Astrocyte (in vitro differentiated cells and primary cell): ENCODE results near the gene APBA3. TPM values are rescaled to one million over a fixed set of nuclear protein-coding genes. Genes with fewer than 3 reads are reported as not detected.

Experiments
- DNase-seq: peaks from one replicate; pipeline ENCODE4 v3.0.0-alpha.2; 2010; ENCODE audit warnings: low read depth
- FAIRE-seq: peaks from 2 replicates; lab custom pipeline; 2011; peaks lifted over from hg19 to GRCh38; lab: Jason Lieb, UNC
- H2AFZ ChIP-seq: 2 replicates; pipeline ENCODE4 v1.6.0; 2012; ENCODE audit warnings: low read depth, low read length, inconsistent platforms
- H3K27ac ChIP-seq: 2 replicates; pipeline ENCODE4 v1.5.1; 2011; ENCODE audit warnings: low read depth, low read length, inconsistent platforms
- H3K27me3 ChIP-seq: 2 replicates; pipeline ENCODE4 v1.6.0; 2011; ENCODE audit warnings: low read length, inconsistent platforms; ENCODE audit not compliant: insufficient read depth
- H3K36me3 ChIP-seq: 2 replicates; pipeline ENCODE4 v1.5.1; 2011; ENCODE audit warnings: low read length, inconsistent platforms; ENCODE audit not compliant: insufficient read depth
- H3K4me1 ChIP-seq: 2 replicates; pipeline ENCODE4 v1.5.1; 2011; ENCODE audit warnings: low read length, inconsistent platforms; ENCODE audit not compliant: insufficient read depth
- H3K4me2 ChIP-seq: 2 replicates; pipeline ENCODE4 v1.6.0; 2012; ENCODE audit warnings: low read length, inconsistent platforms
- H3K4me3 ChIP-seq: 2 replicates; pipeline ENCODE4 v1.5.1; 2011; ENCODE audit warnings: low read depth, mild to moderate bottlenecking, low read length, inconsistent platforms; ENCODE audit not compliant: insufficient read depth
- H3K79me2 ChIP-seq: 2 replicates; pipeline ENCODE4 v1.6.0; 2012; ENCODE audit warnings: mild to moderate bottlenecking, low read length, inconsistent platforms; ENCODE audit not compliant: insufficient read depth
- H3K9ac ChIP-seq: 2 replicates; pipeline ENCODE4 v1.6.0; 2012; ENCODE audit warnings: mild to moderate bottlenecking, low read length, inconsistent platforms
- H3K9me3 ChIP-seq: 2 replicates; pipeline ENCODE4 v1.5.1; 2012; ENCODE audit warnings: low read depth, mild to moderate bottlenecking, low read length, inconsistent platforms; ENCODE audit not compliant: insufficient read depth
- H4K20me1 ChIP-seq: 2 replicates; pipeline ENCODE4 v1.6.0; 2012; ENCODE audit warnings: low read length, inconsistent platforms; ENCODE audit not compliant: insufficient read depth
- H3K27ac Mint-ChIP-seq: one replicate; pipeline ENCODE4 v1.8.0; 2021; ENCODE audit warnings: mild to moderate bottlenecking, mixed read lengths; ENCODE audit not compliant: unreplicated experiment
- H3K27me3 Mint-ChIP-seq: one replicate; pipeline ENCODE4 v1.8.0; 2021; ENCODE audit warnings: low read depth, mixed read lengths; ENCODE audit not compliant: unreplicated experiment
- H3K36me3 Mint-ChIP-seq: one replicate; pipeline ENCODE4 v1.8.0; 2021; ENCODE audit warnings: low read depth, mixed read lengths; ENCODE audit not compliant: unreplicated experiment
- H3K4me1 Mint-ChIP-seq: one replicate; pipeline ENCODE4 v1.8.0; 2021; ENCODE audit warnings: low read depth, mixed read lengths; ENCODE audit not compliant: unreplicated experiment
- H3K4me3 Mint-ChIP-seq: one replicate; pipeline ENCODE4 v1.8.0; 2021; ENCODE audit warnings: mild to moderate bottlenecking, moderate library complexity, mixed read lengths; ENCODE audit not compliant: unreplicated experiment
- H3K9me3 Mint-ChIP-seq: one replicate; pipeline ENCODE4 v1.8.0; 2021; ENCODE audit warnings: mild to moderate bottlenecking, mixed read lengths; ENCODE audit not compliant: unreplicated experiment
- CTCF ChIP-seq: IDR thresholded peaks from 2 replicates; pipeline ENCODE4 v1.5.1; 2011; ENCODE audit warnings: low read depth, mild to moderate bottlenecking, inconsistent platforms, low read length, moderate library complexity; ENCODE audit not compliant: insufficient read depth
- EZH2 ChIP-seq: IDR thresholded peaks from 2 replicates; pipeline ENCODE4 v1.6.1; 2012; ENCODE audit warnings: mild to moderate bottlenecking, low read length, inconsistent platforms; ENCODE audit not compliant: insufficient read depth
- total RNA-seq: library from RNA; stranded (reverse); gene quantifications from 2 replicates; pipeline ENCODE4 v1.2.1, GENCODE V29; 2021

APBA3 gene
- total RNA-seq, 1 donor from 2014 or later = 16.5 TPM

DNA sequence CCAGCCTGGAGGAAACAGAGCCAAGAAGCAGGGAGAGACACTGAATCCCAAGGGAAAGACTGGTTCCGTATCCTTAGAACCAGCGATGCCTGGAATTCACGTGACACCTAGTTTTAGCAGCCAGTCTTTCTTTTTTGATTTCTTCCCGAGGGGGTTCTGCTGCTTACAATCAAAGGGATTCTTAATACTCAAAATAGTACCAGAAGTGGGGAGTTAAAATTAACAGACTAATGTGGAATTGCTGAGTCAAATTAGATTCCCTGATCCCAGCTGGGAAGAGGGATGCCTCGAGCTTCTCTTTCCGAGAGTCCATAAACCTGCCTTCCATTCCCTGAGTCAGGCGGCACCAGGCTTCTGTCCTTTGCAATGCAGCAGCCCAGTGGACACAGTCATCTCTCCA, 29.4 kb upstream of the APBA3 start:
- FAIRE-seq (no peak), DNase-seq (no peak)
- Mint-ChIP-seq H3K4me3 (no peak overlapping the region), H3K27me3 (peaks cover 36% of the 10 kb centered on the region), H3K4me1 (no peaks in the 10 kb centered on the region), H3K36me3 (no peaks in the 10 kb centered on the region), H3K9me3 (peaks cover 21% of the 10 kb centered on the region), H3K27ac (no peak overlapping the region)
- Histone ChIP-seq H3K27me3 (peaks cover 8% of the 10 kb centered on the region), H3K4me2 (no peak overlapping the region), H3K79me2 (no peaks in the 10 kb centered on the region), H3K27ac (no peak overlapping the region), H3K9ac (no peak overlapping the region), H2AFZ (no peak overlapping the region), H3K4me1 (no peaks in the 10 kb centered on the region), H3K9me3 (peaks cover 8% of the 10 kb centered on the region), H3K4me3 (no peak overlapping the region), H4K20me1 (no peaks in the 10 kb centered on the region), H3K36me3 (no peaks in the 10 kb centered on the region)
- TF ChIP-seq CTCF (no peak), EZH2 (no peak)

DNA sequence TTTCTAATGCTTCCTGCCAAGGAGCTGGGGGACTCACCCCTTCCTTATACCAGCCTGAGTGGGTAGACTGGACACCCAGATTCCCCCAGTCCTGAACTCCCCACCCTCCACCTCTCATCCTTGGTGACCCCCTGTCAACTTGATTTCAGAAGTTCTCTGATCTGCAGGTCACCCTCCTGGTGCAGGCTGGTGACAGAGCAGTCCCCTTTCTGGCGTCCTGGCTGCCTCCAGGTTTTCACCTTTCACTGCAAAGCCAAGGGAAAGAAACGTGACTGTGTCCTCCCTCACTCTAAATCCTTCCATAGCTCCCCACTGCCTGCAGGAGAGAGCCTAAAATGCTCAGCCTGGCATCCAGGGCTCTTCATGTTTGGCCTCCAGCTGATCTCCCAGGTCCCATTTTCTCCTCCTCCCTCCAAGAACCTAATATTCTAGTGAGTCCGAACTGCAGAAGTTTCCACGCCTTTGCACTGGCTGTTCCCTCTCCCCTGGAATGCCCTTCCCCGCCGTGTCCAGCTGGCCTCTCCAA, 28.8 kb upstream of the APBA3 start:
- no peak for FAIRE-seq
- no peak for TF ChIP-seq CTCF
- TF ChIP-seq EZH2 = no peak
- H3K27me3 Mint-ChIP-seq = peaks cover 36% of the 10 kb centered on the region

DNA sequence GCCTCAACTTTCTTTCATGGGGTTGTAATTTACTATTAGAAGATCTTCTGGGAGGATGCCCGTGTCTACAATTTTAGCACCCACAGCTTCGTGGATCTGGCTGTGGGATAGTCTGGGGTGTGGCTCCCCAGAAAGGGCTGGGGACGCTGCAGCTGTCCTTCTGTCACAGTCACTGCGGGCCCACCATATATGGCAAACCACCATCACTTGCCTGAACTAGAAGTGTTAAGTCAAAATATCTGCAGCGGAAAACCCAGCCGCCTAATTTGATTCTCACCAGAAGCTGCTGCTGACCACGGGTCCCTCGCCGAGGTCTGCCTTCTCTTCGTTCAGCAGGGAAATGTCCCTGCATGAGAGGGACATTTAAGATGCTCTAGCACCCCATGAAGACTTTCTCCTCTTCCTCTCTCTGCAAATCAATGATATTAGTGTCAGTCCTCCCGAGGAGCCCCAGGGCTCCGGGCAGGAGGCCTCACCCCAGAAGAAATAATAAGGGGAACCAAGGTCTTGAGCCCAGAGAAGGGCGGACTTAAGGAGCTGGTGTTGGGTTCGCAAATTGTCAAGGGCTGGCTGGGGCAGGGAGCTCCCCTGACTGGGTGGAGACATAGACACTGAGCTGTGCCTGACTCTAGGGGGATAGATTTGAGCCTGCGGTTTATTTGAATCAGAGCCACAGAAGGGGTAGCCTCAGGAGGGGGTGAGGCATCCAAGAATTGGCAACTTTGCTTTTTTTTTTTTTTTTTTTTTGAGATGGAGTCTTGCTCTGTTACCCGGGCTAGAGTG, 27.7 kb upstream of the APBA3 start:
- Mint-ChIP-seq H3K36me3 (no peaks in the 10 kb centered on the region), H3K9me3 (peaks cover 21% of the 10 kb centered on the region), H3K4me1 (no peaks in the 10 kb centered on the region), H3K27ac (no peak overlapping the region), H3K27me3 (peaks cover 45% of the 10 kb centered on the region), H3K4me3 (no peak overlapping the region)
- no peak overlapping the region for H3K4me2 ChIP-seq
- no peak overlapping the region for H3K27ac ChIP-seq
- TF ChIP-seq CTCF = no peak
- TF ChIP-seq EZH2 = no peak
- no peak for FAIRE-seq
- H3K36me3 ChIP-seq = no peaks in the 10 kb centered on the region
- no peak for DNase-seq
- no peaks in the 10 kb centered on the region for H3K79me2 ChIP-seq
- H3K4me3 ChIP-seq = no peak overlapping the region
- no peak overlapping the region for H3K9ac ChIP-seq
- H2AFZ ChIP-seq = no peak overlapping the region
- peaks cover 8% of the 10 kb centered on the region for H3K9me3 ChIP-seq
- H3K27me3 ChIP-seq = peaks cover 15% of the 10 kb centered on the region
- H3K4me1 ChIP-seq = no peaks in the 10 kb centered on the region
- H4K20me1 ChIP-seq = no peaks in the 10 kb centered on the region

More for the DNA sequence above, 28.8 kb upstream of the APBA3 start:
- H3K27ac Mint-ChIP-seq = no peak overlapping the region
- Histone ChIP-seq H3K36me3 (no peaks in the 10 kb centered on the region), H3K4me2 (no peak overlapping the region), H3K79me2 (no peaks in the 10 kb centered on the region), H3K27ac (no peak overlapping the region), H3K4me3 (no peak overlapping the region), H3K9me3 (peaks cover 8% of the 10 kb centered on the region), H3K9ac (no peak overlapping the region), H3K27me3 (peaks cover 8% of the 10 kb centered on the region), H2AFZ (no peak overlapping the region), H4K20me1 (no peaks in the 10 kb centered on the region), H3K4me1 (no peaks in the 10 kb centered on the region)
- no peak for DNase-seq
- H3K4me1 Mint-ChIP-seq = no peaks in the 10 kb centered on the region
- H3K4me3 Mint-ChIP-seq = peak overlapping the region; percentile 35
- no peaks in the 10 kb centered on the region for H3K36me3 Mint-ChIP-seq
- H3K9me3 Mint-ChIP-seq = peaks cover 21% of the 10 kb centered on the region
